Gastrocnemius medialis (tissue), 4 donors: Measurements from ENCODE around the gene DNMT3L.
"Not testable (repeated sequence)": the region's sequence is repeated elsewhere in the genome, so short reads cannot be mapped to it uniquely, and the experiment has no call there.

Source experiments
- POLR2A ChIP-seq, 2 donors: fragments of 450-650 bp; IDR thresholded peaks; one replicate each; pipeline ENCODE4 v1.6.1; 2017; ENCODE audit warnings: antibody characterized with exemption in 2 of 2, mild to moderate bottlenecking in 2 of 2, moderate library complexity in 2 of 2
- TF ChIP-seq, protein P1 (sequence below), 5 experiments: fragments of 450-650 bp in 3 of 5; fragments of 200-600 bp in 2 of 5; sonication (generic) in 2 of 5; IDR thresholded peaks in 4 of 5; conservative IDR thresholded peaks in 1 of 5; 1 replicate in 4 of 5; 2 replicates in 1 of 5; pipeline ENCODE4 v1.5.1; 2016 to 2019; ENCODE audit warnings: antibody characterized with exemption in 5 of 5, mild to moderate bottlenecking in 3 of 5, moderate library complexity in 3 of 5

DNA sequence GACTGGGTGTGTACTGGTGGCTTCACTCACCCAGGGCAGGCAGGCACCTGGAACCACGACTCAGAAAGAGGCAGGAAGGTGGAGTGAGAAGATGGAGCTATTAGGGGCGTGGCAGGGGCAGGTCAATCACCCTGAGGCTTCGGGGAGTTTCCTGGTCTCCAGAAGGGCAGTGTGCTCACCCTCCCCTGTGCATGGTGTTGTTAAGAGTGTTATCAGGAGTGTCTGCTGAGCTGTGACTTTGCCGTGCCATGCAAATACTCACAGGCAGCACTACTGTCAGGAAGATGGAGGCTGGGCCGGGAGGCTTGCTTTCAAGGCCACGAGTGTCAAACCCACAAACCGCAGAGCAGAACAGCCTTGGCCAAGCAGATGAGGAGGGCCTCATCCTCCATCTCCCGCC is 43.2 kb downstream of the DNMT3L start:
- TF ChIP-seq POLR2A (IDR thresholded peaks at IDR 0.05) = not testable (repeated sequence)
- TF ChIP-seq, protein P1, sequence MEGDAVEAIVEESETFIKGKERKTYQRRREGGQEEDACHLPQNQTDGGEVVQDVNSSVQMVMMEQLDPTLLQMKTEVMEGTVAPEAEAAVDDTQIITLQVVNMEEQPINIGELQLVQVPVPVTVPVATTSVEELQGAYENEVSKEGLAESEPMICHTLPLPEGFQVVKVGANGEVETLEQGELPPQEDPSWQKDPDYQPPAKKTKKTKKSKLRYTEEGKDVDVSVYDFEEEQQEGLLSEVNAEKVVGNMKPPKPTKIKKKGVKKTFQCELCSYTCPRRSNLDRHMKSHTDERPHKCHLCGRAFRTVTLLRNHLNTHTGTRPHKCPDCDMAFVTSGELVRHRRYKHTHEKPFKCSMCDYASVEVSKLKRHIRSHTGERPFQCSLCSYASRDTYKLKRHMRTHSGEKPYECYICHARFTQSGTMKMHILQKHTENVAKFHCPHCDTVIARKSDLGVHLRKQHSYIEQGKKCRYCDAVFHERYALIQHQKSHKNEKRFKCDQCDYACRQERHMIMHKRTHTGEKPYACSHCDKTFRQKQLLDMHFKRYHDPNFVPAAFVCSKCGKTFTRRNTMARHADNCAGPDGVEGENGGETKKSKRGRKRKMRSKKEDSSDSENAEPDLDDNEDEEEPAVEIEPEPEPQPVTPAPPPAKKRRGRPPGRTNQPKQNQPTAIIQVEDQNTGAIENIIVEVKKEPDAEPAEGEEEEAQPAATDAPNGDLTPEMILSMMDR (IDR thresholded peaks at IDR 0.05 in 4 of 5, conservative IDR thresholded peaks at IDR 0.05 in 1 of 5) = not testable (repeated sequence)
